HG02870 (cell line): ENCODE results near the gene IQCH.

Experiments
- ATAC-seq: cut with Tn5 transposase; IDR thresholded peaks from one replicate; pipeline ENCODE4 v1.9.1; 2021; ENCODE audit warnings: mild to moderate bottlenecking, moderate library complexity; ENCODE audit not compliant: unreplicated experiment

IQCH gene

DNA sequence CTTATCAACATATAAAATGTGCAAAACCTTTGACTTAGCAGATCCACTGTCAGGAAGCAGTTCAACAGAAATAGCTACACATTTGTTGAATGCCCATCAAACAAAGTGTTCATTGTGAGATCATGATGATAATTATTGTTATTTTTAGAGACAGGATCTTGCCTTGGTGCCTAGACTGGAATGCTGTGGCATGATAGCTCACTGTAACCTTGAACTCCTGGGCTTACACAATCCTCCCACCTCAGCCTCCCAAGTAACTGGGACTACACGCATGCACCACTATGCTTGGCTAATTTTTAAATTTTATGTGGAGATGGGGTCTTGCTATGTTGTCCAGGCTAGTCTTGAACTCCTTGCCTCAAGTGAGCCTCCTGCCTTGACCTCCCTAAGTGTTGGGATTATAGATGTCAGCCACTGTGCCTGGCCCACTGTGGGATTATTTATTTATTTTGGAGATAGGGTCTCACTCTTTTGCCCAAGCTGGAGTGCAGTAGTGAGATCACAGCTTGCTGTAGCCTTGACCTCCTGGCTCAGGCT lies 296.7 kb downstream of the IQCH start:
- no peak for ATAC-seq
